HFFc6 (cell line): ENCODE results near the gene PDE6B. TPM values are rescaled to one million over a fixed set of nuclear protein-coding genes. Genes with fewer than 3 reads are reported as not detected.
A peak's percentile ranks its signal among the peaks of the same experiment; 100 is the strongest.

ENCODE experiments used
- DNase-seq: peaks from one replicate; pipeline ENCODE4 v3.0.0-alpha.2; 2018
- H3K27ac Mint-ChIP-seq: 2 replicates; pipeline ENCODE4 v1.8.0; 2020; ENCODE audit warnings: mild to moderate bottlenecking, mixed read lengths
- H3K27me3 Mint-ChIP-seq: 2 replicates; pipeline ENCODE4 v1.8.0; 2021; ENCODE audit warnings: mild to moderate bottlenecking, moderate library complexity, mixed read lengths; ENCODE audit not compliant: insufficient read depth
- H3K36me3 Mint-ChIP-seq: 2 replicates; pipeline ENCODE4 v1.8.0; 2021; ENCODE audit warnings: low read depth, mixed read lengths
- H3K4me1 Mint-ChIP-seq: 2 replicates; pipeline ENCODE4 v1.8.0; 2020; ENCODE audit warnings: low read depth, mixed read lengths
- H3K4me3 Mint-ChIP-seq: 2 replicates; pipeline ENCODE4 v1.8.0; 2020; ENCODE audit warnings: mild to moderate bottlenecking, moderate library complexity, mixed read lengths
- H3K9me3 Mint-ChIP-seq: 2 replicates; pipeline ENCODE4 v1.8.0; 2020; ENCODE audit warnings: mild to moderate bottlenecking, mixed read lengths
- CTCF ChIP-seq: fragments of 200-600 bp; sonication (generic); IDR thresholded peaks from 2 replicates; pipeline ENCODE4 v1.5.0; 2021; ENCODE audit warnings: antibody characterized with exemption, mild to moderate bottlenecking
- total RNA-seq, 6 experiments: library from RNA; stranded (reverse); fragmentation: NEBNext Ultra II Directional; extraction: Animal tissue kit (Norgen Biotek cat#: 25700); gene quantifications; 2 replicates in 1 of 6; 3 replicates in 5 of 6; pipeline ENCODE4 v1.2.3, GENCODE V29; 2021

The PDE6B gene
- total RNA-seq, 6 experiments from 2014 or later = not detected

GRCh38 chr4:602559-602942, 22.8 kb upstream of the PDE6B start:
- Mint-ChIP-seq H3K4me1 (peaks cover 7% of the 10 kb centered on the region; the same call in 1 of the 2 replicates), H3K4me3 (no peak overlapping the region), H3K27ac (no peak overlapping the region), H3K27me3 (peaks cover 14% of the 10 kb centered on the region), H3K9me3 (peaks cover 4% of the 10 kb centered on the region; the same call in 1 of the 2 replicates), H3K36me3 (no peaks in the 10 kb centered on the region)
- TF ChIP-seq CTCF = peak; percentile 69
- no peak for DNase-seq

- Mint-ChIP-seq H3K27me3 (peaks cover 11% of the 10 kb centered on the region), H3K9me3 (peaks cover 4% of the 10 kb centered on the region; the same call in 1 of the 2 replicates), H3K27ac (no peak overlapping the region), H3K4me1 (peaks cover 10% of the 10 kb centered on the region; the same call in 1 of the 2 replicates), H3K36me3 (no peaks in the 10 kb centered on the region), H3K4me3 (no peak overlapping the region)
- no peak for DNase-seq
- TF ChIP-seq CTCF = no peak
Observed at GRCh38 chr4:604131-604530, 21.2 kb upstream of the PDE6B start.

- Mint-ChIP-seq H3K4me1 (peaks cover 28% of the 10 kb centered on the region), H3K36me3 (no peaks in the 10 kb centered on the region), H3K27me3 (peaks cover 10% of the 10 kb centered on the region), H3K4me3 (no peak overlapping the region), H3K9me3 (peaks cover 9% of the 10 kb centered on the region; the same call in 1 of the 2 replicates), H3K27ac (no peak overlapping the region)
- DNase-seq = no peak
- no peak for TF ChIP-seq CTCF
Observed at GRCh38 chr4:605702-606425, 19.5 kb upstream of the PDE6B start.

GRCh38 chr4:608236-608635, 17.1 kb upstream of the PDE6B start:
- Mint-ChIP-seq H3K36me3 (no peaks in the 10 kb centered on the region), H3K4me3 (no peak overlapping the region), H3K27ac (no peak overlapping the region), H3K9me3 (peaks cover 9% of the 10 kb centered on the region; the same call in 1 of the 2 replicates), H3K4me1 (peaks cover 23% of the 10 kb centered on the region), H3K27me3 (peaks cover 15% of the 10 kb centered on the region)
- no peak for TF ChIP-seq CTCF
- DNase-seq = no peak

GRCh38 chr4:609400-610050, 15.8 kb upstream of the PDE6B start:
- Mint-ChIP-seq H3K27ac (no peak overlapping the region), H3K36me3 (no peaks in the 10 kb centered on the region), H3K9me3 (peaks cover 13% of the 10 kb centered on the region), H3K4me3 (no peak overlapping the region), H3K27me3 (peaks cover 15% of the 10 kb centered on the region), H3K4me1 (peaks cover 23% of the 10 kb centered on the region)
- TF ChIP-seq CTCF = no peak
- no peak for DNase-seq
